Neural progenitor cell (in vitro differentiated cells): Measurements from ENCODE around the gene PXDC1. TPM values are rescaled to one million over a fixed set of nuclear protein-coding genes. Genes with fewer than 3 reads are reported as not detected.

Experiments
- DNase-seq: peaks from one replicate; pipeline ENCODE4 v3.0.0-alpha.2; 2016; ENCODE audit warnings: low spot score
- H2AFZ ChIP-seq: fragments of 200-600 bp; sonication (generic); replicated peaks from 2 replicates; pipeline ENCODE4 v1.6.1; 2016; ENCODE audit warnings: antibody characterized with exemption
- H3F3A ChIP-seq: fragments of 200-600 bp; sonication (generic); 2 replicates; pipeline ENCODE4 v1.6.1; 2016; ENCODE audit warnings: antibody characterized with exemption, low read depth
- H3K27ac ChIP-seq: fragments of 200-600 bp; sonication (generic); 2 replicates; pipeline ENCODE4 v1.5.1; 2016; ENCODE audit warnings: mild to moderate bottlenecking
- H3K27me3 ChIP-seq: fragments of 200-600 bp; sonication (generic); 2 replicates; pipeline ENCODE4 v1.6.1; 2016; ENCODE audit warnings: mild to moderate bottlenecking, moderate library complexity
- H3K36me3 ChIP-seq: fragments of 200-600 bp; sonication (generic); 2 replicates; pipeline ENCODE4 v1.5.1; 2016
- H3K4me1 ChIP-seq: fragments of 200-600 bp; sonication (generic); 2 replicates; pipeline ENCODE4 v1.6.1; 2016; ENCODE audit warnings: mixed run types
- H3K4me2 ChIP-seq: fragments of 200-600 bp; sonication (generic); 2 replicates; pipeline ENCODE4 v1.6.1; 2016
- H3K4me3 ChIP-seq: fragments of 200-600 bp; sonication (generic); 2 replicates; pipeline ENCODE4 v1.5.1; 2016
- H3K79me2 ChIP-seq: fragments of 200-600 bp; sonication (generic); 2 replicates; pipeline ENCODE4 v1.6.1; 2016; ENCODE audit warnings: low read depth
- H3K9ac ChIP-seq: fragments of 200-600 bp; sonication (generic); 2 replicates; pipeline ENCODE4 v1.6.1; 2016
- H3K9me3 ChIP-seq: fragments of 200-600 bp; sonication (generic); 2 replicates; pipeline ENCODE4 v1.5.1; 2016; ENCODE audit warnings: low read depth
- H4K20me1 ChIP-seq: fragments of 200-600 bp; sonication (generic); 2 replicates; pipeline ENCODE4 v1.6.1; 2016; ENCODE audit warnings: low read depth
- H3K27ac Mint-ChIP-seq: 3 replicates; pipeline ENCODE4 v1.8.0; 2021; ENCODE audit warnings: mixed read lengths
- H3K27me3 Mint-ChIP-seq: 2 replicates; pipeline ENCODE4 v1.8.0; 2022; ENCODE audit warnings: low read depth, mild to moderate bottlenecking, inconsistent platforms, moderate library complexity, mixed read lengths; ENCODE audit not compliant: insufficient read depth
- H3K36me3 Mint-ChIP-seq: 3 replicates; pipeline ENCODE4 v1.8.0; 2021; ENCODE audit warnings: mixed read lengths
- H3K4me1 Mint-ChIP-seq: 3 replicates; pipeline ENCODE4 v1.8.0; 2021; ENCODE audit warnings: mixed read lengths
- H3K4me3 Mint-ChIP-seq: 3 replicates; pipeline ENCODE4 v1.8.0; 2021; ENCODE audit warnings: mild to moderate bottlenecking, moderate library complexity, mixed read lengths
- H3K9me3 Mint-ChIP-seq: 3 replicates; pipeline ENCODE4 v1.8.0; 2020; ENCODE audit warnings: mixed read lengths
- CTCF ChIP-seq: fragments of 200-600 bp; sonication (generic); IDR thresholded peaks from 2 replicates; pipeline ENCODE4 v1.5.1; 2017; ENCODE audit warnings: antibody characterized with exemption, mild to moderate bottlenecking
- EZH2 ChIP-seq: fragments of 200-600 bp; sonication (generic); IDR thresholded peaks from 2 replicates; pipeline ENCODE4 v1.6.1; 2017; ENCODE audit warnings: antibody characterized with exemption, mild to moderate bottlenecking, moderate library complexity
- EZH2phosphoT487 ChIP-seq: fragments of 200-600 bp; sonication (generic); IDR thresholded peaks from 2 replicates; pipeline ENCODE4 v1.6.1; 2017; ENCODE audit warnings: antibody characterized with exemption
- total RNA-seq: library from RNA; depleted of rRNA; stranded (reverse); fragments of >200 nt; gene quantifications from 2 replicates; pipeline ENCODE4 v1.2.3, GENCODE V29; 2015; ENCODE audit warnings: low replicate concordance

The PXDC1 gene
- total RNA-seq, 1 donor from 2014 or later, result 2.0 TPM

- H3K27ac ChIP-seq, result no peak overlapping the region
- TF ChIP-seq CTCF (no peak), EZH2 (no peak), EZH2phosphoT487 (no peak)
- H3K4me1 Mint-ChIP-seq, result peaks cover 30% of the 10 kb centered on the region
- peaks cover 77% of the 10 kb centered on the region for H3K27me3 ChIP-seq
- DNase-seq, result peak; percentile 62
- no peaks in the 10 kb centered on the region for H3K36me3 ChIP-seq
- no peaks in the 10 kb centered on the region for H3K36me3 Mint-ChIP-seq
- H3K79me2 ChIP-seq, result no peaks in the 10 kb centered on the region
- no peak overlapping the region for H3K27ac Mint-ChIP-seq
- H3K4me2 ChIP-seq, result peak overlapping the region; percentile 86
- H3K9me3 Mint-ChIP-seq, result no peaks in the 10 kb centered on the region
- peak overlapping the region; percentile 93 for H2AFZ ChIP-seq
- peaks cover 19% of the 10 kb centered on the region for H3K27me3 Mint-ChIP-seq
- peaks cover 3% of the 10 kb centered on the region for H4K20me1 ChIP-seq
- H3F3A ChIP-seq, result peaks cover 19% of the 10 kb centered on the region
- peaks cover 7% of the 10 kb centered on the region for H3K4me1 ChIP-seq
- no peaks in the 10 kb centered on the region for H3K9me3 ChIP-seq
- H3K4me3 ChIP-seq, result peak overlapping the region; percentile 57
- H3K4me3 Mint-ChIP-seq, result peak overlapping the region; percentile 89
- no peak overlapping the region for H3K9ac ChIP-seq
These were observed 1.0 kb downstream of the PXDC1 start for GRCh38 chr6:3750317-3751076.

DNA sequence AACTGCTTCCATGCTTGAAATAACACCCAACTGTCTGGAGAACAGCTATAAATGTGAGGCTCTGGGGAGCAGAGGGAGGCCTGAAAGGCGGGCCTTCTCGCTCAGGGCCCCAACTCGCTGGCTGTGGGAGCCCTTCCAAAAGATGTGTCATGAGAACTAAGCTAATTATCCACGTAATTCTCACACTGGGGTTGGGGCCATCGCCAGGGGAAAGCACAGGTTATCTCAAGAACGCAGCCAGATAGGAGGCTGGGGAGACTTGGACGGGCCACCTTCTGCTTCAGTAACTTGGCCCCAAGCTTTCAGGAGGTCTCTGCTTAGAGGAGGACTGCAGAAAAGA lies 1.6 kb downstream of the PXDC1 start:
- Mint-ChIP-seq H3K27ac (no peak overlapping the region), H3K27me3 (peaks cover 19% of the 10 kb centered on the region), H3K36me3 (no peaks in the 10 kb centered on the region), H3K4me3 (peak overlapping the region; percentile 89), H3K9me3 (no peaks in the 10 kb centered on the region), H3K4me1 (peaks cover 30% of the 10 kb centered on the region)
- no peak overlapping the region for H3K9ac ChIP-seq
- DNase-seq, result no peak
- H4K20me1 ChIP-seq, result peaks cover 3% of the 10 kb centered on the region
- H3K9me3 ChIP-seq, result no peaks in the 10 kb centered on the region
- H2AFZ ChIP-seq, result peak overlapping the region; percentile 93
- peaks cover 19% of the 10 kb centered on the region for H3F3A ChIP-seq
- no peak for TF ChIP-seq CTCF
- no peak for TF ChIP-seq EZH2
- no peak for TF ChIP-seq EZH2phosphoT487
- H3K27me3 ChIP-seq, result peaks cover 72% of the 10 kb centered on the region
- H3K79me2 ChIP-seq, result no peaks in the 10 kb centered on the region
- peak overlapping the region; percentile 57 for H3K4me3 ChIP-seq
- no peaks in the 10 kb centered on the region for H3K36me3 ChIP-seq
- H3K4me1 ChIP-seq, result peaks cover 7% of the 10 kb centered on the region
- H3K4me2 ChIP-seq, result peak overlapping the region; percentile 86
- H3K27ac ChIP-seq, result no peak overlapping the region

GRCh38 chr6:3749067-3749841 lies 2.3 kb downstream of the PXDC1 start:
- no peak for DNase-seq
- Histone ChIP-seq H4K20me1 (peaks cover 3% of the 10 kb centered on the region), H3K36me3 (no peaks in the 10 kb centered on the region), H3K9me3 (no peaks in the 10 kb centered on the region), H2AFZ (no peak overlapping the region), H3K79me2 (no peaks in the 10 kb centered on the region), H3K9ac (no peak overlapping the region), H3K27ac (no peak overlapping the region), H3F3A (peaks cover 19% of the 10 kb centered on the region), H3K27me3 (peaks cover 65% of the 10 kb centered on the region), H3K4me1 (peaks cover 7% of the 10 kb centered on the region), H3K4me3 (no peak overlapping the region), H3K4me2 (no peak overlapping the region)
- no peaks in the 10 kb centered on the region for H3K36me3 Mint-ChIP-seq
- TF ChIP-seq EZH2, result no peak
- TF ChIP-seq EZH2phosphoT487, result no peak
- TF ChIP-seq CTCF, result no peak
- peaks cover 19% of the 10 kb centered on the region for H3K27me3 Mint-ChIP-seq
- H3K9me3 Mint-ChIP-seq, result no peaks in the 10 kb centered on the region
- H3K4me3 Mint-ChIP-seq, result peak overlapping the region; percentile 89
- H3K4me1 Mint-ChIP-seq, result peaks cover 30% of the 10 kb centered on the region
- no peak overlapping the region for H3K27ac Mint-ChIP-seq
